Astrocyte (in vitro differentiated cells and primary cell): ENCODE data around the gene LATS2. TPM values are rescaled to one million over a fixed set of nuclear protein-coding genes. Genes with fewer than 3 reads are reported as not detected.

Experiments used
- DNase-seq: peaks from one replicate; pipeline ENCODE4 v3.0.0-alpha.2; 2010; ENCODE audit warnings: low read depth
- FAIRE-seq: peaks from 2 replicates; lab custom pipeline; 2011; peaks lifted over from hg19 to GRCh38; lab: Jason Lieb, UNC
- H2AFZ ChIP-seq: 2 replicates; pipeline ENCODE4 v1.6.0; 2012; ENCODE audit warnings: low read depth, low read length, inconsistent platforms
- H3K27ac ChIP-seq: 2 replicates; pipeline ENCODE4 v1.5.1; 2011; ENCODE audit warnings: low read depth, low read length, inconsistent platforms
- H3K27me3 ChIP-seq: 2 replicates; pipeline ENCODE4 v1.6.0; 2011; ENCODE audit warnings: low read length, inconsistent platforms; ENCODE audit not compliant: insufficient read depth
- H3K36me3 ChIP-seq: 2 replicates; pipeline ENCODE4 v1.5.1; 2011; ENCODE audit warnings: low read length, inconsistent platforms; ENCODE audit not compliant: insufficient read depth
- H3K4me1 ChIP-seq: 2 replicates; pipeline ENCODE4 v1.5.1; 2011; ENCODE audit warnings: low read length, inconsistent platforms; ENCODE audit not compliant: insufficient read depth
- H3K4me2 ChIP-seq: 2 replicates; pipeline ENCODE4 v1.6.0; 2012; ENCODE audit warnings: low read length, inconsistent platforms
- H3K4me3 ChIP-seq: 2 replicates; pipeline ENCODE4 v1.5.1; 2011; ENCODE audit warnings: low read depth, mild to moderate bottlenecking, low read length, inconsistent platforms; ENCODE audit not compliant: insufficient read depth
- H3K79me2 ChIP-seq: 2 replicates; pipeline ENCODE4 v1.6.0; 2012; ENCODE audit warnings: mild to moderate bottlenecking, low read length, inconsistent platforms; ENCODE audit not compliant: insufficient read depth
- H3K9ac ChIP-seq: 2 replicates; pipeline ENCODE4 v1.6.0; 2012; ENCODE audit warnings: mild to moderate bottlenecking, low read length, inconsistent platforms
- H3K9me3 ChIP-seq: 2 replicates; pipeline ENCODE4 v1.5.1; 2012; ENCODE audit warnings: low read depth, mild to moderate bottlenecking, low read length, inconsistent platforms; ENCODE audit not compliant: insufficient read depth
- H4K20me1 ChIP-seq: 2 replicates; pipeline ENCODE4 v1.6.0; 2012; ENCODE audit warnings: low read length, inconsistent platforms; ENCODE audit not compliant: insufficient read depth
- H3K27ac Mint-ChIP-seq: one replicate; pipeline ENCODE4 v1.8.0; 2021; ENCODE audit warnings: mild to moderate bottlenecking, mixed read lengths; ENCODE audit not compliant: unreplicated experiment
- H3K27me3 Mint-ChIP-seq: one replicate; pipeline ENCODE4 v1.8.0; 2021; ENCODE audit warnings: low read depth, mixed read lengths; ENCODE audit not compliant: unreplicated experiment
- H3K36me3 Mint-ChIP-seq: one replicate; pipeline ENCODE4 v1.8.0; 2021; ENCODE audit warnings: low read depth, mixed read lengths; ENCODE audit not compliant: unreplicated experiment
- H3K4me1 Mint-ChIP-seq: one replicate; pipeline ENCODE4 v1.8.0; 2021; ENCODE audit warnings: low read depth, mixed read lengths; ENCODE audit not compliant: unreplicated experiment
- H3K4me3 Mint-ChIP-seq: one replicate; pipeline ENCODE4 v1.8.0; 2021; ENCODE audit warnings: mild to moderate bottlenecking, moderate library complexity, mixed read lengths; ENCODE audit not compliant: unreplicated experiment
- H3K9me3 Mint-ChIP-seq: one replicate; pipeline ENCODE4 v1.8.0; 2021; ENCODE audit warnings: mild to moderate bottlenecking, mixed read lengths; ENCODE audit not compliant: unreplicated experiment
- EZH2 ChIP-seq: IDR thresholded peaks from 2 replicates; pipeline ENCODE4 v1.6.1; 2012; ENCODE audit warnings: mild to moderate bottlenecking, low read length, inconsistent platforms; ENCODE audit not compliant: insufficient read depth
- total RNA-seq: library from RNA; stranded (reverse); gene quantifications from 2 replicates; pipeline ENCODE4 v1.2.1, GENCODE V29; 2021
- TF ChIP-seq, protein P1 (sequence below): IDR thresholded peaks from 2 replicates; pipeline ENCODE4 v1.5.1; 2011; ENCODE audit warnings: low read depth, mild to moderate bottlenecking, inconsistent platforms, low read length, moderate library complexity; ENCODE audit not compliant: insufficient read depth

Gene LATS2
- total RNA-seq, 1 donor from 2014 or later: 46.7 TPM

- Histone ChIP-seq H3K79me2 (peaks cover 64% of the 10 kb centered on the region), H2AFZ (no peak overlapping the region), H4K20me1 (peaks cover 53% of the 10 kb centered on the region), H3K4me3 (peak overlapping the region; percentile 77), H3K36me3 (peaks cover 3% of the 10 kb centered on the region), H3K27ac (peak overlapping the region; percentile 99), H3K9ac (peak overlapping the region; percentile 99), H3K4me2 (peak overlapping the region; percentile 90), H3K4me1 (peaks cover 26% of the 10 kb centered on the region), H3K9me3 (no peaks in the 10 kb centered on the region), H3K27me3 (no peaks in the 10 kb centered on the region)
- peaks cover 2% of the 10 kb centered on the region for H3K36me3 Mint-ChIP-seq
- H3K27ac Mint-ChIP-seq: peak overlapping the region; percentile 91
- no peak for FAIRE-seq
- peak overlapping the region; percentile 89 for H3K4me3 Mint-ChIP-seq
- TF ChIP-seq EZH2: no peak
- TF ChIP-seq, protein P1, sequence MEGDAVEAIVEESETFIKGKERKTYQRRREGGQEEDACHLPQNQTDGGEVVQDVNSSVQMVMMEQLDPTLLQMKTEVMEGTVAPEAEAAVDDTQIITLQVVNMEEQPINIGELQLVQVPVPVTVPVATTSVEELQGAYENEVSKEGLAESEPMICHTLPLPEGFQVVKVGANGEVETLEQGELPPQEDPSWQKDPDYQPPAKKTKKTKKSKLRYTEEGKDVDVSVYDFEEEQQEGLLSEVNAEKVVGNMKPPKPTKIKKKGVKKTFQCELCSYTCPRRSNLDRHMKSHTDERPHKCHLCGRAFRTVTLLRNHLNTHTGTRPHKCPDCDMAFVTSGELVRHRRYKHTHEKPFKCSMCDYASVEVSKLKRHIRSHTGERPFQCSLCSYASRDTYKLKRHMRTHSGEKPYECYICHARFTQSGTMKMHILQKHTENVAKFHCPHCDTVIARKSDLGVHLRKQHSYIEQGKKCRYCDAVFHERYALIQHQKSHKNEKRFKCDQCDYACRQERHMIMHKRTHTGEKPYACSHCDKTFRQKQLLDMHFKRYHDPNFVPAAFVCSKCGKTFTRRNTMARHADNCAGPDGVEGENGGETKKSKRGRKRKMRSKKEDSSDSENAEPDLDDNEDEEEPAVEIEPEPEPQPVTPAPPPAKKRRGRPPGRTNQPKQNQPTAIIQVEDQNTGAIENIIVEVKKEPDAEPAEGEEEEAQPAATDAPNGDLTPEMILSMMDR: no peak
- DNase-seq: no peak
- no peaks in the 10 kb centered on the region for H3K27me3 Mint-ChIP-seq
- H3K4me1 Mint-ChIP-seq: peaks cover 17% of the 10 kb centered on the region
- no peaks in the 10 kb centered on the region for H3K9me3 Mint-ChIP-seq
Measured at GRCh38 chr13:21059641-21060337, 1.6 kb downstream of the LATS2 start.

DNA sequence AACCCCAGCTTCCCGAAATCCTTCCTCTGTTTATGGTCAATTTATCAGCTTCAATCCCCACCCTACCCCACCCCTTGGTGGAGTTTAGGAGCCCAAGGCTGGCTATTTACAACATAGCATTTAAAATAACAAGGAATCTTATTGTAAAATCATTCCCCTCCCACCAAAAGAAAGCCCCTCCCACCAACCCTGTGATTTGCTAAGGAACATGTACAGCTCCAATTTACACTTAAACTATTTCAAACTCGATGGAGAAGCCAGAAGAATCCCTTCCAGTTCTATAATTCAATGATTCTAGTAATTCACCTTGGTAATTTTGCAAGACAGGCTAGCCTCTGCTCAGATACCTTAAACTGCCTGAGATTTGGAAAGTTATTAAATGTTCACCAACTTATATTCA, 3.0 kb downstream of the LATS2 start:
- Mint-ChIP-seq H3K36me3 (peaks cover 3% of the 10 kb centered on the region), H3K27me3 (no peaks in the 10 kb centered on the region), H3K4me3 (peak overlapping the region; percentile 89), H3K4me1 (peaks cover 29% of the 10 kb centered on the region), H3K27ac (no peak overlapping the region), H3K9me3 (no peaks in the 10 kb centered on the region)
- no peak overlapping the region for H3K4me3 ChIP-seq
- H3K4me1 ChIP-seq: peaks cover 32% of the 10 kb centered on the region
- H3K9ac ChIP-seq: no peak overlapping the region
- no peaks in the 10 kb centered on the region for H3K27me3 ChIP-seq
- no peak overlapping the region for H2AFZ ChIP-seq
- peak overlapping the region; percentile 90 for H3K4me2 ChIP-seq
- H3K36me3 ChIP-seq: peaks cover 3% of the 10 kb centered on the region
- peaks cover 78% of the 10 kb centered on the region for H3K79me2 ChIP-seq
- TF ChIP-seq, protein P1: no peak
- no peak for TF ChIP-seq EZH2
- H3K9me3 ChIP-seq: no peaks in the 10 kb centered on the region
- H4K20me1 ChIP-seq: peaks cover 67% of the 10 kb centered on the region
- no peak overlapping the region for H3K27ac ChIP-seq
- FAIRE-seq (no peak), DNase-seq (no peak)

DNA sequence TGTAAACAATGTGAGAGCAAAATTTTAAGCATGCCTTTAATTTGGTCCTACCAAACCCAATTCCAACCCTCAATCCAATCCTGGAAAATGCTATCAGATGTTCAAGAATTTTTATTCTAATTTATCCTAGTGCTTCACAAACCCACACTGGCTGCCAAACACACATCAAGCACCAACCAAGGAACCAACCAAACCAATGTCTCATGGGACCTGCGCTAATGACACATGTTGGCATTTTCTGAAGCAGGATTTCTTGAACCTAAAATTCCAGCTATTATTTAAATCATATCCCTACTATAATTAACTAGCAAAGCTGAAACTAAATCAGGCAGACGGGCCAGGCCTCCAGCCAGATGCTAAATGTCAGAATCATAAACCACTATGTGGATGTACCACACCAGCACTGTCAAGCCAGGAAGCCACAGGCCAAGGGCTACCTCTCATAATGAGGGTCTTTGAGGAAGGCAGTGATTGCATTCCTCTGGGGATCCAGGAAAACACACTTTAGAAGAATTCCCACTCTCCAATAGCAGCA, 5.8 kb downstream of the LATS2 start:
- H3K27me3 Mint-ChIP-seq: no peaks in the 10 kb centered on the region
- Histone ChIP-seq H3K79me2 (peaks cover 100% of the 10 kb centered on the region), H2AFZ (no peak overlapping the region), H3K27me3 (no peaks in the 10 kb centered on the region), H3K9me3 (no peaks in the 10 kb centered on the region), H3K4me3 (no peak overlapping the region), H3K36me3 (peaks cover 3% of the 10 kb centered on the region), H3K4me1 (peaks cover 28% of the 10 kb centered on the region), H3K9ac (no peak overlapping the region), H3K4me2 (peak overlapping the region; percentile 14), H4K20me1 (peaks cover 95% of the 10 kb centered on the region), H3K27ac (no peak overlapping the region)
- TF ChIP-seq, protein P1: no peak
- TF ChIP-seq EZH2: no peak
- H3K9me3 Mint-ChIP-seq: no peaks in the 10 kb centered on the region
- H3K4me1 Mint-ChIP-seq: peaks cover 36% of the 10 kb centered on the region
- peaks cover 8% of the 10 kb centered on the region for H3K36me3 Mint-ChIP-seq
- FAIRE-seq (no peak), DNase-seq (no peak)
- no peak overlapping the region for H3K4me3 Mint-ChIP-seq
- peak overlapping the region; percentile 30 for H3K27ac Mint-ChIP-seq
